Suprapubic skin (tissue), 4 donors: ENCODE measurements around the gene ZNF180. TPM values are rescaled to one million over a fixed set of nuclear protein-coding genes. Genes with fewer than 3 reads are reported as not detected.

Experiments
- DNase-seq, 2 donors: peaks; one replicate each; pipeline ENCODE4 v3.0.0-alpha.2; 2019; ENCODE audit warnings: low spot score in 2 of 2
- H3K27ac ChIP-seq: fragments of 200-600 bp; sonication (generic); one replicate; pipeline ENCODE4 v1.5.1; 2019
- H3K27me3 ChIP-seq: fragments of 200-600 bp; sonication (generic); one replicate; pipeline ENCODE4 v1.5.1; 2019
- H3K36me3 ChIP-seq: fragments of 200-600 bp; sonication (generic); one replicate; pipeline ENCODE4 v1.5.1; 2019
- H3K4me1 ChIP-seq: fragments of 200-600 bp; sonication (generic); one replicate; pipeline ENCODE4 v1.5.1; 2019
- H3K4me3 ChIP-seq: fragments of 200-600 bp; sonication (generic); one replicate; pipeline ENCODE4 v1.5.1; 2019; ENCODE audit warnings: mild to moderate bottlenecking
- H3K9me3 ChIP-seq: fragments of 200-600 bp; sonication (generic); one replicate; pipeline ENCODE4 v1.5.1; 2019
- CTCF ChIP-seq, 2 donors: fragments of 200-600 bp in 1 of 2; fragments of 450-650 bp in 1 of 2; sonication (generic) in 1 of 2; IDR thresholded peaks; one replicate each; pipeline ENCODE4 v1.5.1; 2016 to 2019; ENCODE audit warnings: antibody characterized with exemption in 2 of 2, mild to moderate bottlenecking in 1 of 2, moderate library complexity in 1 of 2
- EP300 ChIP-seq: sonication (generic); formaldehyde crosslinking; IDR thresholded peaks from one replicate; pipeline ENCODE4 v1.6.1; 2017; ENCODE audit warnings: antibody characterized with exemption
- POLR2A ChIP-seq, 2 donors: fragments of 450-650 bp; IDR thresholded peaks; one replicate each; pipeline ENCODE4 v1.6.1; 2017; ENCODE audit warnings: antibody characterized with exemption in 2 of 2, mild to moderate bottlenecking in 2 of 2, moderate library complexity in 2 of 2
- POLR2AphosphoS5 ChIP-seq, 3 donors: sonication (generic); formaldehyde crosslinking; IDR thresholded peaks; one replicate each; pipeline ENCODE4 v1.6.1; 2017; ENCODE audit warnings: antibody characterized with exemption in 3 of 3
- WGBS: methylation state at CpG from one replicate; pipeline ENCODE4 v1.1.5; 2018; 5-methylcytosine and 5-hydroxymethylcytosine counted together
- total RNA-seq, 4 donors: library from RNA; depleted of rRNA; stranded (reverse); fragments of >200 nt; gene quantifications; one replicate each; pipeline ENCODE4 v1.1.0, GENCODE V29; 2016

Gene ZNF180
- total RNA-seq, 4 donors from 2014 or later, result 7.7 to 11.7 (median 10.3) TPM

GRCh38 chr19:44530777-44531176 is 30.5 kb upstream of the ZNF180 start:
- no peaks in the 10 kb centered on the region for H3K9me3 ChIP-seq
- no peaks in the 10 kb centered on the region for H3K4me1 ChIP-seq
- H3K36me3 ChIP-seq, result no peaks in the 10 kb centered on the region
- no peak for DNase-seq
- peaks cover 22% of the 10 kb centered on the region for H3K27me3 ChIP-seq
- 73% methylated on average over 6 of the region's 6 CpGs for whole genome bisulfite sequencing
- no peak overlapping the region for H3K27ac ChIP-seq
- no peak for TF ChIP-seq CTCF (IDR thresholded peaks at IDR 0.05)
- TF ChIP-seq POLR2A (IDR thresholded peaks at IDR 0.05), result no peak
- no peak for TF ChIP-seq POLR2AphosphoS5 (IDR thresholded peaks at IDR 0.05)
- no peak for TF ChIP-seq EP300
- no peak overlapping the region for H3K4me3 ChIP-seq

GRCh38 chr19:44529536-44529935 is 29.2 kb upstream of the ZNF180 start, which contains the start of gene CEACAM20:
Gene CEACAM20, minus strand, starts transcription at chr19:44529675. Its CDS starts 166 bp downstream, at chr19:44529509.
- Histone ChIP-seq H3K27me3 (peaks cover 28% of the 10 kb centered on the region), H3K4me3 (no peak within 1 kb of the TSS), H3K9me3 (no peaks in the 10 kb centered on the region), H3K4me1 (no peaks in the 10 kb centered on the region), H3K27ac (no peak within 1 kb of the TSS), H3K36me3 (no peaks in the 10 kb centered on the region)
- DNase-seq, result no peak
- no peak for TF ChIP-seq POLR2A (IDR thresholded peaks at IDR 0.05)
- no peak for TF ChIP-seq CTCF (IDR thresholded peaks at IDR 0.05)
- TF ChIP-seq EP300, result no peak
- no peak for TF ChIP-seq POLR2AphosphoS5 (IDR thresholded peaks at IDR 0.05)
- WGBS, result 72% methylated on average over 9 of the region's 9 CpGs

GRCh38 chr19:44527554-44527953 is 27.2 kb upstream of the ZNF180 start:
- WGBS, result 66% methylated on average over 7 of the region's 7 CpGs
- H3K4me1 ChIP-seq, result no peaks in the 10 kb centered on the region
- no peak overlapping the region for H3K4me3 ChIP-seq
- no peak overlapping the region for H3K27ac ChIP-seq
- H3K27me3 ChIP-seq, result peaks cover 21% of the 10 kb centered on the region
- DNase-seq, result no peak
- no peaks in the 10 kb centered on the region for H3K36me3 ChIP-seq
- H3K9me3 ChIP-seq, result no peaks in the 10 kb centered on the region
- no peak for TF ChIP-seq POLR2A (IDR thresholded peaks at IDR 0.05)
- no peak for TF ChIP-seq POLR2AphosphoS5 (IDR thresholded peaks at IDR 0.05)
- TF ChIP-seq CTCF (IDR thresholded peaks at IDR 0.05), result no peak
- TF ChIP-seq EP300, result no peak

DNA sequence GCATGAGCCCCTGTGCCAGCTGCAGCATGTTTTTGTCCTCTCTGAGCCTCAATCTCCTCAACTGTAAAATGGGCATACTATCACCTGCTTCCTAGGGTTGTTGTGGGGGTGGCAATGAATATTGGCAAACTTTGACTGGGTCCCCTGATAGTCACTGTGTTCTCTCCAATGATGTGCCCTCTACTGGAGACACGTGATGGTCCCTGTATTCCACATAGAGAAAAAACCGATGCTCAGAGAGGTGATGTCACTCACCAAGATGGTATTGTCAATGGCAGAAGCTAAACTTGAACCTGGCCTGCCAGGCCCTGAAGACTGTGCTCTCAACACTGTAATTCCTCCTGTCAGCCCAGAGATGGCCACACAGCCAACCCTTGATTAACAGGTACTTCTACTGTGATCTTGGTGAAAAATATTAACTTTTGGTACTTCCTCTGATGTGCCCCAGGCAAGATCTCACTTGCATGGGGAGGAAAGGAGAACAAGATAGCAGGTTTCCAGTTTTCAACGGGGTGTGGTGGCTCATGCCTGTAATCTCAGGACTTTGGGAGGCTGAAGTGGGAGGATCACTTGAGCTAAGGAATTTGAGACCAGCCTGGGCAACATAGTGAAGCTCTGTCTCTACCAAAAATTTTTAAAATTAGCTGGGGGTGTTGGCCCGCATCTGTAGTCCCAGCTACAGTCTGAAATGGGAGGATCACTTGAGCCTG is 25.6 kb upstream of the ZNF180 start:
- no peak for DNase-seq
- H3K27me3 ChIP-seq, result peaks cover 17% of the 10 kb centered on the region
- H3K4me1 ChIP-seq, result no peaks in the 10 kb centered on the region
- H3K27ac ChIP-seq, result no peak overlapping the region
- TF ChIP-seq POLR2AphosphoS5 (IDR thresholded peaks at IDR 0.05) (no peak), POLR2A (IDR thresholded peaks at IDR 0.05) (no peak)
- WGBS, result 22% methylated on average over 3 of the region's 4 CpGs
- no peaks in the 10 kb centered on the region for H3K9me3 ChIP-seq
- no peaks in the 10 kb centered on the region for H3K36me3 ChIP-seq
- no peak overlapping the region for H3K4me3 ChIP-seq

DNA sequence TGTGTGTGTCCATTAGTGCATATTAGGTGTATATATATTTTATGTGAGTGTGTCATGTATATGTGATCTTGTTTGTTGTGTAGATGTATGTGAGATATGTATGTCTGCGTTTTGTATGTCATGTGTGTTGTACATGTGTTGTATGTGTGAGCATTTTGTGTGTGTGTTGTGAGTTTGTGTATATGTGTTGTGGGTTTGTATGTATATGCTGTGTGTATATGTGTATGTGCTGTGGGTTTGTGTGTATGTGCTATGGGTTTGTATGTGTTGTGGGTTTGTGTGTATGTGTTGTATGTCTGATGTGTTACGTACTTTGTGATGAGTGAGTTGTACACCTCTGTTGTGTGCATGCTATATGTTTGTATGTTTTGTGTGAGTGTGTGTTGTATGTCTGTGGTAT is 21.0 kb upstream of the ZNF180 start:
- H3K4me3 ChIP-seq, result no peak overlapping the region
- H3K27me3 ChIP-seq, result peaks cover 10% of the 10 kb centered on the region
- H3K27ac ChIP-seq, result no peak overlapping the region
- TF ChIP-seq EP300, result no peak
- no peak for TF ChIP-seq POLR2AphosphoS5 (IDR thresholded peaks at IDR 0.05)
- no peak for TF ChIP-seq POLR2A (IDR thresholded peaks at IDR 0.05)
- TF ChIP-seq CTCF (IDR thresholded peaks at IDR 0.05), result no peak
- 88% methylated on average over 2 of the region's 2 CpGs for WGBS
- H3K4me1 ChIP-seq, result no peaks in the 10 kb centered on the region
- no peaks in the 10 kb centered on the region for H3K36me3 ChIP-seq
- no peaks in the 10 kb centered on the region for H3K9me3 ChIP-seq
- no peak for DNase-seq
